IPS DF 4.7 (cell line): ENCODE data around the gene DNAH12.
"Not testable (repeated sequence)": the region's sequence is repeated elsewhere in the genome, so short reads cannot be mapped to it uniquely, and the experiment has no call there.

ENCODE experiments used
- DNase-seq: peaks from one replicate; pipeline ENCODE4 v3.0.0-alpha.2; 2013; ENCODE audit warnings: low spot score; ENCODE audit errors: extremely low read depth

DNAH12 gene

DNA sequence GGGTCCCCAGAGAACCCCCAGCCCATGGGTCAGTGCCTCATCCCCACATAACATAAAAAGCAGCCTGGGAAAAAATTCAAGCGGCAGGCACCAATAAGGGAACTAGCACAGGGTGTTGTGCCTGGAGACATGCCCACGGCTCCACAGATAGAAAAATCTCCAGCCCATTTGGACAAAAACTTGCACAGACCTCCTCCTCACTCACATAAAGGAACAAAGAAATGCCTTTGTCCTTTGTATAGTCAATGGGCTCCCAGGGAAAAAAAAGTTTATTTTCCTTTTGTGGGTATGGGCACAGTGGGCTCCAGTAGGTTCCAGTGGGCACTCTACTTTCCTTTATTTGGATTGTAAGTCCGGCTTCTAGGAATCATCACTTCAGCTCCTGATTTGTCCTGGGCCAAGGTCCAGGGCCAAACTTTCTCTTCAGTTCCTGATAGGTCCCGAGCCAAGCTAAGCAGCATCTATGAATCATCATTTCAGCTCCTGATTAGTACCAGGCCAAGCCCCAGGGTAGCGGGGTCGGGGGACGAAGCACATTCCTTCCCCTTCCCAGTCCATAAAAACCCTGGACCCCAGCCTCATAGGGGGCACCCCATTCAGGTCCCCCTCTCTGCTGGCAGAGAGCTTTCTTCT is 1.6 kb upstream of the DNAH12 start:
- DNase-seq, result no peak

DNA sequence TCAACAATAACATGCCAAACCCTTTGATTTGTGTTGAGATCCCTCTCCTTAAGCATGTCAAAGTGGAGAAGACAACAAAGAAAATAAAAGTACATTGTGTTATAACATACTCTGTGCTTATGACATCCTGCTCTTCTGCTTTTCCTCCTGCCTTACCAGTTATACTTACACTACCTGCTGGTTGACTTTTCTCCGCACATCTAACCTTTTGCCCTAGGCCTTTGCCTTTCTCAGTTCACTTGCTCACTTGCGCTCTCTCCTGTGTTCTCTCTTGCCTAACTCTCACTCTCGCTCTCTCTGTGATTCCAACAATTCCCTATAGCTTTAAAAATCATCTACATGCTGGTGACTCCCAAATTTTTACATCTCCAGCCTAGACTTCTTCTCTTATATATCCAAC is 5.7 kb downstream of the DNAH12 start:
- no peak for DNase-seq

DNA sequence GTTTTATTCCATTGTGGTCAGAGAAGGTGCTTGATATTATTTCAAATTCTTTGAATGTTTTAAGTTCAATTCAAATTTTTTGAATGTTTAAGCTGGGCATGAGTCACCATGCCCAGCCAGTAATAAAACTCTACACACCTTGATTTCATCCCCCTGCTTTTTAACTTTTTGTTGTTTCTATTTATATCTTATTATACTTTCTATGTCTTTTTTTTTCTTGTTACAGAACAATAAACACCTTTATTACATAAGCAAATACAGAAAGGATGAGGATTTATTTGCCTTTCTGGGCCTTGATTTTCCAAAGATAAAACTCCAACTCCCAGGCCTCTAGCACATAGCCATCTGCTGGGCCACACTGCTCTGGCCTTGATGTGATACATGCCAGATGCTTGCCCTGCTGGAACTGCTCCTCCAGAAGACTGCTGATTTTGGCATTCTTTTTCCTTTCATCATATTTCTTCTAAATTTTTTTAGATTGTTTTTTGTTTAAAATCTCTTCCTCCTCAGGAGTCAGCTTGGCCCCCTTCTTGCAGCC is 14.0 kb downstream of the DNAH12 start:
- DNase-seq, result no peak

DNA sequence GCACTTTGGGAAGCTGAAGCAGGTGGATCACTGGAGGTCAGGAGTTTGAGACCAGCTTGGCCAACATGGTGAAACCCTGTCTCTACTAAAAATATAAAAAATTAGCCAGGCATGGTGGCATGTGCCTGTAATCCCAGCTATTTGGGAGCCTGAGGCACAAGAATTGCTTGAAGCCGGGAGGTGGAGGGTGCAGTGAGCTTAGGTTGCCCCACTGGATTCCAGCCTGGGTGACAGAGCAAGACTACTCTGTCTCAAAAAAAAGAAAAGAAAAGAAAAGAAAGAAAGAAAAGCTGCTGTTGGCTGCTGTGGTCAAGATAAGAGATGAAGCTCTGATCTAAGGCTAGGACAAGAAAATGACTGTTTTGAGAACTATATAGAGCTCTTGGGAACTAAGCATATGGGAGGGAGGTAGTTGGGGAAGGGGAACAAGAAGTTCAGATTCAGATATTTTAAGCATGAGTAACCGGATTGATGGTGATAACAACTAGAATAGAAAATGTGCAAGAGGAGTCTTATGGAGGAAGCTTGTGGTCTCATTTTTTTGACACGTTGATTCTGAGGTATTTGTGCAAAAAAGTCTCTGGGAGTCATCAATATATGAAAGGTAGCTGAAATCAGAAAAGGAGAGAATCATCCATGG is 25.7 kb downstream of the DNAH12 start:
- no peak for DNase-seq

DNA sequence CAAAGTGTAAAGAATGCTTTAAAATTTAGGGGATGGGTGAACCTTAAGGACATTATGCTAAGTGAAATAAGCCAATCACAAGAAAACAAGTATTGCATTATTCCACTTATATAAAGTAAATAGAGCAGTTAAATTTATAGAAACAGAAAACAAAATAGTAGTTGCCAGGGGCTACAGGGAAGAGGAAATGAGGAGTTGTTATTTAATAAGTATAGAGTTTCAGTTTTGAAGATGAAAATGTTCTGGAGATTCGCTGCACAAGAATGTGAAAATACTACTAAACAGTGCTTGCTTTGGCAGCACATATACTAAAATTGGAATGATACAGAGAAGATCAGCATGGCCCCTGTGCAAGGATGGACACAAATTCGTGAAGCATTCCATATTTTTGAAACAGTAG is 32.0 kb downstream of the DNAH12 start:
- no peak for DNase-seq

DNA sequence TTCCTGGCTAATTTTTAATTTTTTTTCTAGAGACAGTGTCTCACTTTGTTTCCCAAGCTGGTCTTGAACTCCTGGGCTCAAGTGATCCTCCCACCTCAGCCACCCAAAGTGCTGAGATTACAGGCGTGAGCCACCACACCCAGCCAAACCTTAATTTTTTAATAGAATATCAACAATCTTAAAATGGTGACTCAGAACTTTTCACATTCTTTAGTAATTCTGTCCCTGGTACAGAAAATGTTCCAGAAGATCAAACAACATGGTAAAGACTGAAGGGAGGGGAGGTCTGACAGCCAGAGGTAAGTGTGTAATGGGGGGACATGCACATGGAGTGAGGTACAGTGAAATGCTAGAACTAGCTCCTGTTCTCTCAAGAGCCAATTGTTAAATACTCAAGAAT is 38.2 kb downstream of the DNAH12 start:
- DNase-seq, result no peak

DNA sequence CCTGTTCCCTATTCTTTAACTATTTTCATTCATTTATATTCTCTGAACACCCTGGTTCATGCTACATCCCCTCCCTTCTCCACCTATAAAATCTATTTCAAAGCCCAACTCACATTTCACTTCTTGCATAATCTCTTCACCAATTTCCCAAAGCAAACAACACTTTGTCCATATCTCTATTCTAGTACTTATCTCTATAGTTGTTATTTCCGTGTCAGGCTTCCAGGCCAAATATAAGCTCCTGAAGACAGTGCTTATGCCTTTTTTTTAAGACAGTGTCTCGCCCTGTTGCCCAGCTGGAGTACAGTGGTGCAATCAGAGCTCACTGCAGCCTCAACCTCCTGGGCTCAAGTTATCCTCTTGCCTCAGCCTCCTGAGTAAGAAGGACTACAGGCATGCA is 43.6 kb downstream of the DNAH12 start:
- DNase-seq, result no peak

DNA sequence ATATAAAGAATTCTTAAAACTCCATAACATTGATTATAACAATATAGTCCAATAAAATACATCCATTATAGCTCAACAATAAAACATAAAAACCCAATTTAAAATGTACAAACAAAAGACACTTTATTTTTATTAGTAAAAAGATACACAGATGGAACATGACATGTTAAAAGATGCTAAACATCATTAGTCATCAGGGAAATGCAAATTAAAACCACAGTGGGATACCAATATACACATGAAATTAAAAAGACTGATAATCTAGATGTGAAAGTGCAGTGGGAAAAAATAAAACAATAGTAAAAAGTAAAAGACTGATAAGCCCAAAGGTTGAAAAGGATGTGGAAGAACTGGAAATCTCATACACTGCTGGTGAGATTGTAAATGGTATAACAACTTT is 46.2 kb downstream of the DNAH12 start:
- no peak for DNase-seq

DNA sequence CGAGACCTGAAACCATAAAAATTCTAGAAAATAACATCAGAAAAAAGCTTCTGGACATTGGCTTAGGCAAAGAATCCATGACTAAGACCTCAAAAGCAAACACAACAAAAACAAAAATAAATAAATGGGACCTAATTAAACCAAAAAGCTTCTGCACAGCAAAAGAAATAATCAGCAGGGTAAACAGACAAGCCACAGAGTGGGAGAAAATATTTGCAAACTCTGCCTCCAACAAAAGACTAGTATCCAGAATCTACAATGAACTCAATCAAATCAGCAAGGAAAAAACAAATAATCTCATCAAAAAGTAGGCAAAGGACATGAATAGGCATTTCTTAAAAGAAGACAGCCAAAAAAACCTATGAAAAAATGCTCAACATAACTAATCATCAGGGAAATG is 59.6 kb downstream of the DNAH12 start:
- no peak for DNase-seq

DNA sequence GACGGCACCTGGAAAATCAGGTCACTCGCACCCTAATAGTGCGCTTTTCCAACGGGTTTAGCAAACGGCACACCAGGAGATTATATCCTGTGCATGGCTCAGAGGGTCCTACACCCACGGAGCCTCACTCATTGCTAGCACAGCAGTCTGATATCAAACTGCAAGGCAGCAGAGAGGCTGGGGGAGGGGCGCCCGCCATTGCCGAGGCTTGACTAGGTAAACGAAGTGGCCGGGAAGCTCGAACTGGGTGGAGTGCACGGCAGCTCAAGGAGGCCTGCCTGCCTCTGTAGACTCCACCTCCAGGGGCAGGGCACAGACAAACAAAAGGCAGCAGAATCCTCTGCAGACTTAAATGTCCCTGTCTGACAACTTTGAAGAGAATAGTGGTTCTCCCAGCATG is 67.0 kb downstream of the DNAH12 start:
- not testable (repeated sequence) for DNase-seq

DNA sequence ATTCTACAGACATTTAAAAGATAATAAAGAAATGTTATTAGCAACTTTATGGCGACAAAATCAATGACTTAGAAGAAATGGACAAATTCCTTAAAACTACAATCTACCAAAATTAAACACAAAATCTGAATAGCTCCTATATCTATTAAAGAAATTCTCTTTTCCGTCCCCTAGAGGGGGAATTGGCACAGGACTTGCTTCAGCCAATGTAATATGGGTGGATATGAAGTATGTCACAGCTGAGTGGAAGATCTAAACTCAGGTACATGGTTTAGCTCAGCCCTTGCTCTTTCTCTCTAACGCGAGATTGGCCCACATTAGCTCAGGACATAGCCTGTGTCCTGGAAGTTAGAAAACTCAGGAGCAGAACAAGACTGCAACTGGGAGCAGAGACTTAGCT is 79.3 kb downstream of the DNAH12 start:
- no peak for DNase-seq

DNA sequence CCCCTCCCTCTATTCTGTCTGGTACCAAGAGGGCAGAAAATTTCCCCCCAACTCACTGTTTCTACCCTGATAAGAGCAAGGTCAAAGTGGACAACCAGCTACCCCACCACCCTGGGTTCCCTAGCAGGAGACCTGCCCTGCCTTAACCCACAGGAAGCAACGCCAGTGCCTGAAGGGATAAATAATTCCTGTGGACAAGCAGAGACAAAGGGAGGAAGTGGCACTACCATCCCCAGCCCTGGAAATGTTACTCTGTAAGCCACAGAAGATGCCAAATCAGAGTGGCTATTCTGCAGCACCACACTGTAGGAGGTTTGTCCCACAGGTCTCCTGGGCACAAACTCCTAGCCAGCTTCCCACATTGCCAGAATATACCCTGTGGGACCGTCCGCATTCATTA is 80.1 kb downstream of the DNAH12 start:
- no peak for DNase-seq

DNA sequence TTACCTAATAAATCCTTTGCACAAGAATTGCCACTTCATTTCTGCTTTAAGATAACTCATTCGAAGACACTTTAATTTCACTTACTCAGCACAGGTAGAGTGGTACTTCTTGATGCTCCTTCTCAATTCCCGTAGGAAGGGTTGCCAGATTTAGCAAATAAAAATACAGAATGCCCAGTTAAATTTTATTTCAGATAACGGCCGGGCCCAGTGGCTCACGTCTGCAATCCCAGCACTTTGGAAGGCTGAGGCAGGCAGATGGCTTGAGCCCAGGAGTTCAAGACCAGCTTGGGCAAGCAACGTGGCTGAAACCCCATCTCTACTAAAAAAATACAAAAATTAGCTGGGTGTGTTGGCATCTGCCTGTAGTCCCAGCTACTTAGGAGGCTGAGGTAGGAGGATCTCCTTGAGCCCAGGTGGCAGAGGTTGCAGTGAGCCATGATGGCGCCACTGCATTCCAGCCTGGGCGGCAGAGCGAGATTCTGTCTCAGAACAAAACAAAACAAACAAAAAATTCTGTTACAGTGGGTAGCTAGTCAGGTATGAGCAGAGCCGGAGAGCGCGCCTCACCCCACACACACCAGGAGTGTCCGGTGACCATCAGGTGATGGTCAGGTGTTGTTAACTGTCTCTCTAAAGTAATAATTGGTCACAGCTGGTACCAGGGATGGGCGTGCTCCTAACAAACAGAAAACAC is 92.8 kb downstream of the DNAH12 start:
- DNase-seq, result no peak

DNA sequence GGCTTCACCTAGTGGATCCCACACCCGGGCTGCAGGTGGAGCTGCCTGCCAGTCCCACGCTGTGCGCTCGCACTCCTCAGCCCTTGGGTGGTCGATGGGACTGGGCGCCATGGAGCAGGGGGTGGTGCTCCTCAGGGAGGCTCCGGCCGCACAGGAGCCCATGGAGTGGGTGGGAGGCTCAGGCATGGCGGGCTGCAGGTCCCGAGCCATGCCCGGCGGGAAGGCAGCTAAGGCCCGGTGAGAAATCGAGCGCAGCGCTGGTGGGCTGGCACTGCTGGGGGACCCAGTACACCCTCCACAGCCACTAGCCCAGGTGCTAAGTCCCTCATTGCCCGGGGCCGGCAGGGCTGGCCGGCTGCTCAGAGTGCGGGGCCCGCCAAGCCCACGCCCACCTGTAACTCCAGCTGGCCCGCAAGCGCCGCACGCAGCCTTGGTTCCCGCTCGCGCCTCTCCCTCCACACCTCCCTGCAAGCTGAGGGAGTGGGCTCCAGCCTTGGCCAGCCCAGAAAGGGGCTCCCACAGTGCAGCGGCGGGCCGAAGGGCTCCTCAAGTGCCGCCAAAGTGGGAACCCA is 94.8 kb downstream of the DNAH12 start:
- not testable (repeated sequence) for DNase-seq

DNA sequence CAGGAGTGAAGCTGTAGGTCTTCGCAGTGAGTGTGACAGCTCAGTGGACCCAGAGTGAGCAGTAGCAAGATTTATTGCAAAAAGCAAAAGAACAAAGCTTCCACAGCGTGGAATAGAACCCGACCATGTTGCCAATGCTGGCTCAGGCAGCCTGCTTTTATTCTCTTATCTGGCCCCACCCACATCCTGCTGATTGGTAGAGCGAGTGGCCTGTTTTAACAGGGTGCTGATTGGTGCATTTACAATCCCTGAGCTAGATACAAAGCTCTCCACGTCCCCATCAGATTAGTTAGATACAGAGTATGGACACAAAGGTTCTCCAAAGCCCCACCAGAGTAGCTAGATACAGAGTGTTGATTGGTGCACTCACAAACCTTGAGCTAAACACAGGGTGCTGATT is 95.7 kb downstream of the DNAH12 start:
- not testable (repeated sequence) for DNase-seq

DNA sequence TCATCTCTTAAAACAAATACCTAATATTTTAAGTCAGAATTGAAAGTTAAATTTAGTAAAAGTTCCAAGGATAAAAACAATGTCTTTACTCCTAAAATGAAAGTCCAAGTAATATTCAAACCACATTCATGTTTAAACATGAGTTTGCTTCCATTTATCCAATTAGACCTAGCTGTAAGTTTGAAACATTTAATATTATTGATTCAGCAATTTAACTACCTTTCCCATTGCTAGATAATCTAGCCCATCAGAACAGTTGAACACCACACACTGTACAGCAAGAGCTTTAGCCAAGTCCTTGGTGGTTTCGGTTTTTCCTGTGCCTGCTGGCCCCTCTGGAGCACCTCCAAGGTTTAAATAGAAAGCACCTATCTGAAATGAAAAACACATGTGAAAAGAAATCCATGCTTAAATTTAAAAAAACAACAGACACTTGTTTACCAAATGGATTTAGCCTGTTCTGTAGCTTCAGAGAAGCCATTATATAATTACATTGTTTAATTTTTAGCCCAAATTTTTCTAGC is 97.8 kb downstream of the DNAH12 start:
- DNase-seq, result no peak

DNA sequence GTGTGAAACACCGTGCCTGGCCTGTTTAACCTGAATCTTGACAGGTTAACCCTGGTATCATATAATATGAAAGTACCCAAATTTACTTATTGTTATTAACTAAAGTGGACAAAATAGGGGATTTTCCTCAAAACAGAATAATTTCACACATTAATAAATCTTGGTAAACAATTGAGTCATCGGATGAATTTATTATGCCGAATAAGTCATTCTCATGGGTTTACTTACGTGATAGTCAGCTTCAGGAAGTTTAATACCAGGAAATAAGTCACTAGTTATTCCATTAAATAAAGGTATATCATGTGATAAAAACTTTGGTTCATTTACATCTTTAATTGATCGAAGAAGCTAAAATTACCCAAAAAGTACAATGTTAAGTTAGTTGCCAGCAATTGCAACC is 99.7 kb downstream of the DNAH12 start:
- DNase-seq, result no peak

DNA sequence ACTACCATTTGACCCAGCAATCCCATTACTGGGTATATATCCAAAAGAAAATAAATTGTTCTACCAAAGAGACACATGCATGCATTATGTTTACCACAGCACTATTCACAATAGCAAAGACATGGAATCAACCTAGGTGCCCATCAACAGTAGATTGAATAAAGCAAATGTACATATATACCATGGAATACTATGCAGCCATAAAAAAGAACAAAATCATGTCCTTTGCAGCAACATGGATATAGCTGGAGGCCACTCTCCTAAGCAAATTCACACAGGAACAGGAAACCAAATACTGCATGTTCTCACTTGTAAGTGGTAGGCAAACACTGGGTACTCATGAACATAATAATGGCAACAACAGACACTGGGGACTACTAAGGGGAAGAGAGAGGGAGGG is 104.0 kb downstream of the DNAH12 start:
- DNase-seq, result not testable (repeated sequence)

DNA sequence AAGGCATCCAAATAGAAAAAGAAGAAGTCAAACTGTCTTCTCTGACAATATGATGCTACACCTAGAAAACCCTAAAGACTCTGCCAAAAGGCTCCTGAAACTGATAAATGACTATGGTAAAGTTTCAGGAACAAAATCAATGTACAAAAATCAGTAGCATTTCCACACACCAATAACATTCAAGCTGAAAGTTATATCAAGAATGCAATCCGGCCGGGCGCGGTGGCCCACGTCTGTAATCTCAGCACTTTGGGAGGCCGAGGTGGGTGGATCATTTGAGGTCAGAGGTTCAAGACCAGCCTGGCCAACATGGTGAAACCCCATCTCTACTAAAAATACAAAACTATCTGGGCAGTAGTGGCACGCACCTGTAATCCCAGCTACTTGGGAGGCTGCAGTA is 105.7 kb downstream of the DNAH12 start:
- DNase-seq, result not testable (repeated sequence)

DNA sequence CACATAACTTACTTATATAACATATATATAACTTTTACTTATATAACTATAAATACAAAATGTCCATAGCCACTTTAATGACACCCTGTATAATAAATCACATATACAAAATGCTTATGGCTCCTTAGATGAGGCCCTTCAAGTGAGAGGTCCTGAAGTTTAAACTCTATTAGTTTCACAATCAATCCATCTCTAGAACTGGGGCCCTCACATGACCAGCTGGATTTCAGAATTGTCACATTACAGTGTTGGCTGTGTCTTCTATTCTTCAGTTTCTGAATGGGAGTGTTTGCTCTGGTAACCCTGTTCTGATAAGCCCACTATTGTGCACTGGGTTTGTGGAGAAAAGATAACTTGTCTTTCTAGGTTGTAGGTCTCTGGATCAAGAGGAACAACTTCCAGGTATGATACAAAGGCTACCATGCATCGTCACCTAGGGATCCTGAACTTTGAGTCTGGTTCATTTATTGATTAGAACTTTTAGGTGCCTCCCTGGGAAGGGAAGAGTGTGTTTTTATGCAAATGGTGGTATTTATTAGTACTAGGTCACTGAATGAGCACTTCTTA is 107.9 kb downstream of the DNAH12 start:
- no peak for DNase-seq

DNA sequence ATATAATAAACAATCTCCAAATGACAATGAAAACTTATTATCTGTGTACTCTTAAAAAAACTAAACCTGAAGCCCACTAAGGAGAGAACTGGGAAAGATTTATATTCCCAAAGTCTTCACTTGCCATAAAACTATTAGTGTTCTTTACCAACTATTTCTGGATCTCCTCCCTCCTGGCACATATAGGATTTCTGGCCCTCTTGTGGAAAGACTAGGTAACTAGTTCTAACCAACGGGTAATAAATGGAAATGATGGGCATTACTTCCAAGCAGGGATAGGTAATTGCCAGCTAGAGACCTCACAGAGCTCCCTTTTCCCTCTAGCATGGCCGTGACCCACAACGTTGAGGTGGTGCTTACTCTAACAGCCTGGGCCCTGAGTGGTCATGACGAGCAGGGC is 110.1 kb downstream of the DNAH12 start:
- DNase-seq, result no peak

DNA sequence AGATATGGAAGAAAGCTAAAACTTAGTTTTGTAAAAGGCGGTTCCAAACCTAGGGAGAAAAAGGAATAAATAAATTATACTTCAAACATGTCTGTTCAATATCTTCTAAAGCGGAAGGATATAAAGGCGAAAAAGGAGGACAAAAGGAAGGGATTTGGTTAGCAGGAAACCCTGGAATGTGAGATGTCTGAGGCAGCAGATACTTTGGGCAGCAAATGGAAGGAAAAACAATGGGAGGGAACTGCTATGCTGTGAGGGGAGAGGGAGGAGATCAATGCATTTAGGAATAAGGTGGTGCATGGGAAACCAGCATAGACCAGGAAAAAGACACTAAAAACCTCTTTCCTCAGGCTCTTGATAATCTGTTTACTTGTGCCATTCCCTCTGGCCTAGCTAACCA is 120.8 kb downstream of the DNAH12 start:
- peak; percentile 3 for DNase-seq
